HEK293T (cell line): ENCODE data around the gene UPK3A.

Experiments
- BHLHE40 ChIP-seq: fragments of 450-650 bp; IDR thresholded peaks from 2 replicates; pipeline ENCODE4 v1.6.1; 2016; ENCODE audit warnings: mild to moderate bottlenecking, moderate library complexity, borderline replicate concordance
- CTBP1 ChIP-seq: fragments of 450-650 bp; IDR thresholded peaks from 2 replicates; pipeline ENCODE4 v1.6.1; 2016; ENCODE audit warnings: borderline replicate concordance
- ELF4 ChIP-seq: fragments of 450-650 bp; IDR thresholded peaks from 2 replicates; pipeline ENCODE4 v1.6.1; 2017; ENCODE audit warnings: antibody characterized with exemption
- FOXA1 ChIP-seq: fragments of 450-650 bp; IDR thresholded peaks from 2 replicates; pipeline ENCODE4 v1.6.1; 2016; ENCODE audit warnings: mild to moderate bottlenecking
- FOXM1 ChIP-seq: fragments of 450-650 bp; IDR thresholded peaks from 2 replicates; pipeline ENCODE4 v1.6.1; 2017; ENCODE audit warnings: mild to moderate bottlenecking, borderline replicate concordance
- SP1 ChIP-seq: fragments of 450-650 bp; IDR thresholded peaks from 2 replicates; pipeline ENCODE4 v1.6.1; 2017
- SUZ12 ChIP-seq: fragments of 450-650 bp; IDR thresholded peaks from 2 replicates; pipeline ENCODE4 v1.6.1; 2016; ENCODE audit warnings: mild to moderate bottlenecking
- TARDBP ChIP-seq: fragments of 450-650 bp; IDR thresholded peaks from 2 replicates; pipeline ENCODE4 v1.6.1; 2016

- TF ChIP-seq FOXM1 (no peak), SUZ12 (no peak), CTBP1 (no peak), TARDBP (no peak), BHLHE40 (no peak), FOXA1 (no peak), ELF4 (no peak), SP1 (no peak)
Measured at GRCh38 chr22:45316796-45317526, 32.2 kb downstream of the UPK3A start.
